Loucy (cell line): ENCODE data around the gene NPEPL1.

ENCODE experiments used
- EZH2phosphoT487 ChIP-seq: fragments of 200-600 bp; IDR thresholded peaks from 2 replicates; pipeline ENCODE4 v1.6.1; 2018; ENCODE audit warnings: antibody characterized with exemption, mild to moderate bottlenecking, moderate library complexity, borderline replicate concordance
- TF ChIP-seq, protein P1 (sequence below): fragments of 200-600 bp; sonication (generic); conservative IDR thresholded peaks from 2 replicates; pipeline ENCODE4 v1.5.1; 2014; ENCODE audit warnings: mild to moderate bottlenecking, antibody characterized with exemption, low read length

DNA sequence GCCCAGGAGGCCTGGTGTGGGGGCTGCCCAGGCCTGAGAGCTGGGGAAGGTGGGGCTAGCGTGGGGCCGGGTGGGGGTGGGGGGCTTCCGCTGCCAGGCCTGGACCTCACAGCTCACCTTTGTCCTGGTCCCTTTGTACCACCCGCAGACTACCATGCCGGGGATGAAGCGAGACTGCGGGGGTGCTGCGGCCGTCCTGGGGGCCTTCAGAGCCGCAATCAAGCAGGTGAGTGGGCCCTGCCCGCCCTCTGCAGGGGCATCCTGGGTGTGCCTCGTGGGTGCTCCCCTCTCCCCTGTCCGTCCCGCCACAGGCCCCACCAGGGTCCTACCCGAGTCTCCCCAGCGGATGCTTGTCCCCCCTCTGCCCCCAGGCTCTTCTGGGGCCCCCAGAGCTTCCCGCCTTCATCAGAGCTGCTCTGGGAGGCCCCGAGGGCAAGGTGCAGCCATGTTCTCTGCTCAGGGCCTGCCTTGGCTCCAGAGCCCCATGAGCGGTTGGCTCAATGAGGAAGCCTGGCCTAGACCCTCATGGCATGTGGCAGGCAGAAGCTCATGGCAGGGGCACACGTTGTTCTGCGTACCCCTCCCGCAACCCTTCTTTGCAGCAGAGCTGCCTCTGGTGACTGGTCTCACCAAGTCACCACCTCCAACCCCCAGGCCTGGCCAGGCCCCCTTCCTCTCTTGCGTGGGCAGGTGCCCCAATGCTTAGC lies 14.5 kb downstream of the NPEPL1 start:
- TF ChIP-seq, protein P1, sequence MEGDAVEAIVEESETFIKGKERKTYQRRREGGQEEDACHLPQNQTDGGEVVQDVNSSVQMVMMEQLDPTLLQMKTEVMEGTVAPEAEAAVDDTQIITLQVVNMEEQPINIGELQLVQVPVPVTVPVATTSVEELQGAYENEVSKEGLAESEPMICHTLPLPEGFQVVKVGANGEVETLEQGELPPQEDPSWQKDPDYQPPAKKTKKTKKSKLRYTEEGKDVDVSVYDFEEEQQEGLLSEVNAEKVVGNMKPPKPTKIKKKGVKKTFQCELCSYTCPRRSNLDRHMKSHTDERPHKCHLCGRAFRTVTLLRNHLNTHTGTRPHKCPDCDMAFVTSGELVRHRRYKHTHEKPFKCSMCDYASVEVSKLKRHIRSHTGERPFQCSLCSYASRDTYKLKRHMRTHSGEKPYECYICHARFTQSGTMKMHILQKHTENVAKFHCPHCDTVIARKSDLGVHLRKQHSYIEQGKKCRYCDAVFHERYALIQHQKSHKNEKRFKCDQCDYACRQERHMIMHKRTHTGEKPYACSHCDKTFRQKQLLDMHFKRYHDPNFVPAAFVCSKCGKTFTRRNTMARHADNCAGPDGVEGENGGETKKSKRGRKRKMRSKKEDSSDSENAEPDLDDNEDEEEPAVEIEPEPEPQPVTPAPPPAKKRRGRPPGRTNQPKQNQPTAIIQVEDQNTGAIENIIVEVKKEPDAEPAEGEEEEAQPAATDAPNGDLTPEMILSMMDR = no peak
- no peak for TF ChIP-seq EZH2phosphoT487
